SJCRH30 (cell line): ENCODE data around the gene CPED1. TPM values are rescaled to one million over a fixed set of nuclear protein-coding genes. Genes with fewer than 3 reads are reported as not detected.
A peak's percentile ranks its signal among the peaks of the same experiment; 100 is the strongest.
"Not testable (repeated sequence)": the region's sequence is repeated elsewhere in the genome, so short reads cannot be mapped to it uniquely, and the experiment has no call there.

Source experiments
- DNase-seq, 2 experiments: peaks; one replicate each; pipeline ENCODE4 v3.0.0-alpha.2; 2015 to 2020
- H3K27ac ChIP-seq: fragments of 250-450 bp; sonication (Bioruptor Pico); 2 replicates; pipeline ENCODE4 v1.5.1; 2020; ENCODE audit warnings: mild to moderate bottlenecking, moderate library complexity
- H3K27me3 ChIP-seq: fragments of 250-450 bp; sonication (Bioruptor Pico); 2 replicates; pipeline ENCODE4 v1.5.1; 2020; ENCODE audit warnings: mild to moderate bottlenecking, moderate library complexity
- H3K36me3 ChIP-seq: fragments of 250-450 bp; sonication (Bioruptor Pico); 2 replicates; pipeline ENCODE4 v1.5.1; 2020; ENCODE audit warnings: mild to moderate bottlenecking, moderate library complexity
- H3K4me1 ChIP-seq: fragments of 250-450 bp; sonication (Bioruptor Pico); 2 replicates; pipeline ENCODE4 v1.5.1; 2020; ENCODE audit warnings: mild to moderate bottlenecking, moderate library complexity
- H3K4me3 ChIP-seq: fragments of 250-450 bp; sonication (Bioruptor Pico); 2 replicates; pipeline ENCODE4 v1.5.1; 2020; ENCODE audit warnings: mild to moderate bottlenecking, moderate library complexity
- H3K9me3 ChIP-seq: fragments of 250-450 bp; sonication (Bioruptor Pico); replicated peaks from 2 replicates; pipeline ENCODE4 v1.5.1; 2020; ENCODE audit warnings: mild to moderate bottlenecking, moderate library complexity
- total RNA-seq: library from RNA; depleted of rRNA; stranded (reverse); fragments of >200 nt; shearing (Covaris generic); gene quantifications from 2 replicates; pipeline ENCODE4 v1.2.3, GENCODE V29; 2014

CPED1 gene
- total RNA-seq, 1 experiment from 2014 or later: 4.4 TPM

DNA sequence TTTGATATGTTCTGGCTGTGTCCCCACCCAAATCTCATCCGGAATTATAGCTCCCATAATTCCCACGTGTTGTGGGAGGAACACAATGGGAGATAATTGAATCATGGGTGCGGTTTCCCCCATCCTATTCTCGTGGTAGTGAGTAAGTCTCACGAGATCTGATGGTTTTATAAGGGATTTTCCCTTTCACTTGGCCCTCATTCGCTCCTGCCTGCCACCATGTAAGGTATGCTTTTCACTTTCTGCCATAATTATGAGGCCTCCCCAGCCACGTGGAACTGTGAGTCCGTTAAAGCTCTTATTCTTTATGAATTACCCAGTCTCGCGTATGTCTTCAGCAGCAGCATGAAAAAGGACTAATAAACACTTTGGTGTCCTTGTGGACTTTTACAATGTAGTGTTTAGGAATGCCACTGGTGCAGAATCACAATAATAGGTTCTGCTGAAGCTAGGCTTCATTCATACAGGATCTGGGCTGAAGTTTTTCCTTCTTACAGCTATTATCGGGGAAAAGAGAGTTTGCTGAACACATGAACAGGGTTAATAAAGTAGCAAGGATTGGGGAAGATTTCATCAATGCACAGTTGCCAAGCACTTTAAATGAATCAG is 74.3 kb downstream of the CPED1 start:
- no peaks in the 10 kb centered on the region; the same call in 1 of the 2 replicates for H3K4me1 ChIP-seq
- H3K27ac ChIP-seq: no peak overlapping the region
- no peaks in the 10 kb centered on the region for H3K9me3 ChIP-seq
- DNase-seq: no peak
- 0 out of 2 replicates have a peak, but pooled peaks cover 3% of the 10 kb centered on the region for H3K36me3 ChIP-seq
- no peak overlapping the region for H3K4me3 ChIP-seq
- no peaks in the 10 kb centered on the region for H3K27me3 ChIP-seq

DNA sequence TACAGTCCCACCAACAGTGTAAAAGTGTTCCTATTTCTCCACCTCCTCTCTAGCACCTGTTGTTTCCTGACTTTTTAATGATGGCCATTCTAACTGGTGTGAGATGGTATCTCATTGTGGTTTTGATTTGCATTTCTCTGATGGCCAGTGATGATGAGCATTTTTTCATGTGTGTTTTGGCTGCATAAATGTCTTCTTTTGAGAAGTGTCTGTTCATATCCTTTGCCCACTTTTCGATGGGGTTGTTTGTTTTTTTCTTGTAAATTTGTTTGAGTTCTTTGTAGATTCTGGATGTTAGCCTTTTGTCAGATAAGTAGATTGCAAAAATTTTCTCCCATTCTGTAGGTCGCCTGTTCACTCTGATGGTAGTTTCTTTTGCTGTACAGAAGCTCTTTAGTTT is 79.2 kb downstream of the CPED1 start:
- H3K36me3 ChIP-seq, H3K27me3 ChIP-seq, H3K4me3 ChIP-seq, H3K9me3 ChIP-seq, H3K27ac ChIP-seq, DNase-seq, H3K4me1 ChIP-seq: not testable (repeated sequence)

DNA sequence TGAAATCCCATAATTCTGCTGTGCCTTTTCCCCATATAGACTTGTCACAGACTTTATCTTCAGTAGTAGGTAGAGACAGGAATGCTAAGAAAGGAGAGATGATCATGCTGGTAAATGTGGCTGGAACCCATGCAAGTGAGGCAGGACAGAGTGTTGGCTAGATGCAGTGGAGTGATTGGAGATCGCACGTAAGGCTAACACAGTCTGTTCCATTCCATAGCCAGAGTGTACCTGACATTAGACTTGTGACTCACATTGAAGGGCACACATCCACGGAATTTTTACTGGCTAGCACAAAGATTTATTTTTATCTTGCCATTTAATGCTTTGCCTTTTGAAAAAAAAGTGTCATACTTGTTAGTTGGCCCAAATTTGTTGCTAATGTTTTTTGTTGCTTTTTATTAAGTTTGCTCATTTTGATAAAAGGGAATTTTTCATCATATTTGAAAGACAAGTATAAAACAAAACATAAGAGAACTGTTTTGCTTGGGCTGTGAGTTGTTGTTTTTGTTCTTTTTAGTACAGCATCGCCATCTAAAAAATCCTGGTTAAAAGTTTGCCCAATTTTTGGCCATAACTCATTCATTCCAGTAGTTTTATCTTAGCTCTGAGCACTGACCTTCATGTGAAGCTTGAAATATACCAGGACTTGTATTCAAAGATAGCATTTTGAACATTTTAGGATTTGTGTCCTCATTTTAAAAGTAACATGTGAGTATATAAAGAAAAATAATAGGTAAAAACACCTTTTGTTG is 81.0 kb downstream of the CPED1 start:
- Histone ChIP-seq H3K4me1 (no peaks in the 10 kb centered on the region; the same call in 1 of the 2 replicates), H3K27me3 (no peaks in the 10 kb centered on the region), H3K36me3 (0 out of 2 replicates have a peak, but pooled peaks cover 3% of the 10 kb centered on the region), H3K9me3 (no peaks in the 10 kb centered on the region), H3K4me3 (no peak overlapping the region), H3K27ac (no peak overlapping the region)
- DNase-seq: no peak

DNA sequence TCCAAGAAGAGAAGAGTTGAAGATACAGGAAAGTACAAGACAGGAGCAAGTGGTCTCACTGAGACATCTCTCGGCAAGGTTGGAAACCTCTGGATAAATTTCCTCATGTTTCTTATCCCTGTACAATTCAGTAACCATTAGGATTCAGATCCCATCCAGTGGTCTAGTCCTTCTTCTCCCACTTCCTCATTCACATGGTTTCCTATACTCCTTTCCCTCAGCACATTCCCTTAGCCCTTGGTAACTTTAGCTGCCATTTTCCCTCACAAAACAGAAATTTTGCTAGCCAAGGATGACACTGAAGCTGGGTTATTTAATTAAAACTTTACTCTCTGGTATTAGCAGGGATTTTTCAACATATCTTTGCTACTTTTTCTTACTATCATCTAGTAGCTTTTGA is 82.6 kb downstream of the CPED1 start:
- DNase-seq: no peak
- no peak overlapping the region for H3K27ac ChIP-seq
- H3K27me3 ChIP-seq: no peaks in the 10 kb centered on the region
- H3K9me3 ChIP-seq: no peaks in the 10 kb centered on the region
- H3K4me3 ChIP-seq: no peak overlapping the region
- peaks cover 1% of the 10 kb centered on the region; the same call in 1 of the 2 replicates for H3K4me1 ChIP-seq
- 0 out of 2 replicates have a peak, but pooled peaks cover 3% of the 10 kb centered on the region for H3K36me3 ChIP-seq

DNA sequence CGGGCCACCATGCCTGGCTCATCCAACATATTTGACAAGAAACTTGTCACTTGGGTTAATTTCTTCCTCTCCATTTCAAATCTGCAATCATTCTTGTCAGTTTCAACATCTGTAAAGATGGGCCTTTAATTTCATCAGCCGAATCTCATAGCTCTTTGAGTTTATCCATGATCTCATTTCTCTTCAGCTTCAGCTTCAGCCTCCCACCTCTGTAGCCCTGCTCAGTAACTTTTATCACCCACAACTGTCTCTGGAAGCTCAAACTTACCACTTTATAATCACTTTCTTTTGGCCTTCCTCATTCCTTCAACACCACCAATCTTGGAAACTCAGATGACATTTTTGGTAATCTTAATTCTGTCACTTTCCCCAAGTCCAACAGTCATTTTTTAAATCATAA is 83.2 kb downstream of the CPED1 start:
- no peak overlapping the region for H3K27ac ChIP-seq

DNA sequence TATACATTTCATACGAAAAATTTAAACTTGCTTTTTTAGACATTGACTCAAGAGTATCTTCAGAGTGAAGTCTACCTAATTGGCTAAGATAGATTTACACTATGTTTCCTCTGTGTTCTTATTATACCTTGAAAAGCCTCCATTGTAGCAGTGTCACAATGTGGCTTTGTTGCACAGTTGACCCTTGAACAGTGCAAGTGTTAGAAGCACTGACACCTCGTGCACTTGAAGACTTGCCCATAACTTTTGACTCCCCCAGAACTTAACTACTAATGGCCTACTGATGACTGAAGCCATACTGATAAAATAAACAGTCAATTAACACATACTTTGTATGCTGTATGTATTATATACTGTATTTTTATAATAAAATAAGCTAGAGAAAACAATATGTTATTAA is 84.3 kb downstream of the CPED1 start:
- H3K4me3 ChIP-seq: no peak overlapping the region
- DNase-seq: no peak
- no peaks in the 10 kb centered on the region for H3K36me3 ChIP-seq
- no peaks in the 10 kb centered on the region for H3K27me3 ChIP-seq
- H3K4me1 ChIP-seq: peaks cover 7% of the 10 kb centered on the region; the same call in 1 of the 2 replicates
- H3K9me3 ChIP-seq: no peaks in the 10 kb centered on the region
- H3K27ac ChIP-seq: no peak overlapping the region

More for the DNA sequence above, 83.2 kb downstream of the CPED1 start:
- Histone ChIP-seq H3K36me3 (no peaks in the 10 kb centered on the region), H3K4me3 (no peak overlapping the region), H3K9me3 (no peaks in the 10 kb centered on the region), H3K4me1 (peaks cover 7% of the 10 kb centered on the region; the same call in 1 of the 2 replicates), H3K27me3 (no peaks in the 10 kb centered on the region)
- no peak for DNase-seq

DNA sequence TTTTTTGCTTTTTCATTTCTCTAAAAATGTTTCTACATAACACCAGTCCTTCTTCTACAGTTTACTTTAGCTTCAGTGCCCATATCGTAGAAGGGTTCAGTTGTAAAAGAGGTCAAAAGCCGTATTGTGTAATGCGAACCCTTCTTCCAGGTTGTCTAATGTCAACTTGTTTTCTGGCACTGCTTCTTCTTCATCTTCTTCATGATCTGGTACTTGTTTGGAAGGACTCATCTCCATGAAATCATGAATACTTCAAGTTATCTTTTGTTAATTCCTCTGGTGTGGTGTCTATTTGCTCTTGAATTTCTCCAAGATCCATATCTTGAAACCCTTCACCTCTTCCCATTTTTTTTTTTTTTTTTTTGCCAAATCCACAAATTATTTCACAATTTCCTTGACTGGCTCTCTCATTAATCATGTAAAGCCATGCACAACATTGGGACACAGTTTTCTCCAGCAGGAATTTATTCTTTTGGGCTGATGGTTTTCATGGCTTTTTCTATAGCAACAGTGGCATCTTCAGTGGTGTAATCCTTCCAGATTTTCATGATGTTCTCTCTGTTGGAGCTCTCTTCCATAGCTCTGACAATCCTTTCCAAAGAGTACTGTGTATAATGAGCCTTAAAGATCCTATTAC is 85.1 kb downstream of the CPED1 start:
- peaks cover 7% of the 10 kb centered on the region; the same call in 1 of the 2 replicates for H3K4me1 ChIP-seq
- DNase-seq: no peak
- H3K27me3 ChIP-seq: no peaks in the 10 kb centered on the region
- H3K9me3 ChIP-seq: no peaks in the 10 kb centered on the region
- no peaks in the 10 kb centered on the region for H3K36me3 ChIP-seq
- no peak overlapping the region for H3K27ac ChIP-seq
- no peak overlapping the region for H3K4me3 ChIP-seq

DNA sequence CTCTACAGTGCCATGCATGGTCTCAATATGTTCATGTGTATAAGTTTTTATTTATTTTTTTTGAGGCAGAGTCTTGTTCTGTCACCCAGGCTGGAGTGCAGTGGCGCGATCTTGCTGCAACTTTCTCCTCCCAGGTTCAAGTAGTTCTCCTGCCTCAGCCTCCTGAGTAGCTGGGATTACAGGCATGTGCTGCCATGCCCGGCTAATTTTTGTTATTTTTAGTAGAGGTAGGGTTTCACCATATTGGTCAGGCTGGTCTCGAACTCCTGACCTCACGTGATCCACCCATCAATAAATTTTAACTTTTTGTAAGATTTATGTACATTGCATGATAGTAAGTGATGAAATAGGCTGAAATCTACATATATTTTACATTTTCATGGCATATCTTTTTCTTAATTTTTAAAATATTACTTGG is 86.9 kb downstream of the CPED1 start:
- H3K4me3 ChIP-seq, H3K27ac ChIP-seq, DNase-seq, H3K27me3 ChIP-seq, H3K36me3 ChIP-seq, H3K4me1 ChIP-seq, H3K9me3 ChIP-seq: not testable (repeated sequence)

DNA sequence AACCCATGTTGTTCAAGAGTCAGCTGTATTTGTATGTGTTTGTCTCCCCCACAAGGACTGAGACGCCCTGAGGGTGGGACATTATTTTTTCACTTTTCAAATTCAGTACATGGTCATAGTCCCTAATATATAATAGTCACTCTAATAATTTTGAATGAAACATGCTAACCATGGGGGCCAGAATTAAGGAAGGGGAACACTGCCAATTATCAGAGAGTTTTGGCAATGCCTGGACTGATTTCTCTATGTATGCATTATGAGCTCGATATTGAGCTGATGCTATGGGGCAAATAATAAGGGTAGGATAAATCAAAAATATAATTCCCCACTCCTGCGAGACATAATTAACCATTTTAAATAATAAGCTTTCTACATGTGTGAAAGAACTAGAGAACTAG is 87.4 kb downstream of the CPED1 start:
- no peak for DNase-seq
- no peak overlapping the region for H3K4me3 ChIP-seq
- H3K4me1 ChIP-seq: peaks cover 7% of the 10 kb centered on the region; the same call in 1 of the 2 replicates
- H3K27ac ChIP-seq: no peak overlapping the region
- no peaks in the 10 kb centered on the region for H3K9me3 ChIP-seq
- no peaks in the 10 kb centered on the region for H3K27me3 ChIP-seq
- H3K36me3 ChIP-seq: no peaks in the 10 kb centered on the region

DNA sequence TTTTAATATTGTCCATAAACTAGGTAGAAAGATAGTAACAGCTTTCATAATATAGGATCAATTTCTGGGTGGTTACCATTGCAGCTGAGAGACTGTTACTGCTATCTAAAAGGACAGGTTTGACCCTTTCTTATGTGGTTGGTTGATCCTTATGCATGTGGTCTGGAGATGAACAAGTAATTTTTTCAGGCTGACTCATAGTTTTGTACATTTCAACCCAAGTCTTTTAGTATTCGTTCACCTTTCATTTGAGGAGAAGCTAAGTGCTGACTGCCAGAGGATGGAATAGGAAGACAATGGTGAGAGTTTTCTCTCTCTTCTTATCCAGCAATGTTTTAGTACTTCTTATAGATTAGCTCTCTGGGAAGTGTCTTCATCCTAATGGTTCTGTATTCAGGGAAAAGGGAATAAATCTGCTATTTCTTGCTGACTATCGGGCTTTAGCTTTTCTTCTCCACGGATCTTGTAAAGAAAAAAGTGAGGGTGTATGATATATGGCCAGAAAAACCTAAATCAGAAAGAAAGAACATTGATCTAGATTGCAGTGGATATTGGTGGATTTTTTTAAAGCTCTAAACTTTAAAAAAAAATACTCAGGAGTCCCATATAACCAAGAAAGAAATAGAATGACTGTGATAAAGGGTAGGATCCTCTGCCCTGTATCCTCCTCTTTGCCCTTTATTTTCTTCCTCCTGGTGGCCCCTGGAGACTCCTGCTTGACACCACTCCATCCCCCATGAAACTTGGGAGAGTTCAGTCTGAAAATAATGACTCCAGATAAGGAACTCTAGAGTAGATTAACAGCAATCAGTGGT is 88.0 kb downstream of the CPED1 start:
- no peaks in the 10 kb centered on the region for H3K36me3 ChIP-seq
- no peaks in the 10 kb centered on the region for H3K27me3 ChIP-seq
- H3K4me3 ChIP-seq: no peak overlapping the region
- H3K4me1 ChIP-seq: peaks cover 8% of the 10 kb centered on the region
- H3K9me3 ChIP-seq: no peaks in the 10 kb centered on the region
- DNase-seq: peak in 1 of 2 experiments; percentile 36
- H3K27ac ChIP-seq: no peak overlapping the region

DNA sequence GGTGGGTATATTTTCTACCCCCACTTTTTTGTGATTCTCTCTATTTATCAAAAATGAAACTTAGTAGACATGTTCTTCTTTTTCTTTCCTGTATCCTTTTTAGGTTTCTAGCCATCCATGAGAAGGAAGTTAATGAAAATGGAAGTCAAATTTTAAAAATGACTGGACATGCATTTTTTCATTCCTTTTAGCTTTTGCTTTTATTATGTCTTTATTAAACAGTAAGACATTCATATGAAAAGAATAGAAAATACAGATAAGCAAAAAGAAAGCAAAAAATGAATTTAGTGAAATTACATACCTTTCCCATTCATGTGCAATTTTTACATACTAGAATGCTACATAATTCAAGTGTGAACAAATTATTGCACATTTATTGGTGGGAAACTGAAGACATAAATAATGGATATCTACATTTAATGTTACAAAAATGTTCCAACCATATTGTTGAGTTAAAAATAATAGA is 88.7 kb downstream of the CPED1 start:
- no peak for DNase-seq
- Histone ChIP-seq H3K4me3 (no peak overlapping the region), H3K36me3 (no peaks in the 10 kb centered on the region), H3K27ac (no peak overlapping the region), H3K4me1 (peaks cover 14% of the 10 kb centered on the region), H3K9me3 (no peaks in the 10 kb centered on the region), H3K27me3 (no peaks in the 10 kb centered on the region)

DNA sequence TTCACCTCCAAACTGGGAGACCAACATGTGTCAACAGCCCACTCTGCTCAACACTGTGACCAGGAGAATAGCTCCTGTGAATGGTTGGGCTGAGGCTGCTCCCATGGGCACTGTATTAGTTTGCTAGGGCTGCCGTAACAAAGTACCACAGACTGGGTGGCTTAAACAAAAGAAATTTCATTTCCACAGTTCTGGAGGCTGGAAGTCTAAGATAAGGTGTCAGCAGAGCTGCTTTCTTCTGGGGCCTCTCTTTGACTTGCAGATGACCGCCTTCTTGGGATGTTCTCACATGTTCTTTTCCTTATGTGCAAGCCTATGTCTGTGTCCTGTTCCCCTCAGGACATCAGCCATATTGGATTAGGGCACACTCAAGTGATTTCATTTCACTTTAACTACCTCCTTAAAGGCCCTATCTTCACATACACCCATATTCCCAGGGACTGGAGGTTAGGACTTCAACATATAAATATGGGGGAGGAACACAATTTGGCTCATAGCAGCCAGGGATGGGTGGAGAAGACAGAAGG is 90.3 kb downstream of the CPED1 start:
- DNase-seq: no peak
- Histone ChIP-seq H3K9me3 (no peaks in the 10 kb centered on the region), H3K4me3 (no peak overlapping the region), H3K27ac (no peak overlapping the region), H3K27me3 (no peaks in the 10 kb centered on the region), H3K4me1 (peaks cover 30% of the 10 kb centered on the region), H3K36me3 (no peaks in the 10 kb centered on the region)

DNA sequence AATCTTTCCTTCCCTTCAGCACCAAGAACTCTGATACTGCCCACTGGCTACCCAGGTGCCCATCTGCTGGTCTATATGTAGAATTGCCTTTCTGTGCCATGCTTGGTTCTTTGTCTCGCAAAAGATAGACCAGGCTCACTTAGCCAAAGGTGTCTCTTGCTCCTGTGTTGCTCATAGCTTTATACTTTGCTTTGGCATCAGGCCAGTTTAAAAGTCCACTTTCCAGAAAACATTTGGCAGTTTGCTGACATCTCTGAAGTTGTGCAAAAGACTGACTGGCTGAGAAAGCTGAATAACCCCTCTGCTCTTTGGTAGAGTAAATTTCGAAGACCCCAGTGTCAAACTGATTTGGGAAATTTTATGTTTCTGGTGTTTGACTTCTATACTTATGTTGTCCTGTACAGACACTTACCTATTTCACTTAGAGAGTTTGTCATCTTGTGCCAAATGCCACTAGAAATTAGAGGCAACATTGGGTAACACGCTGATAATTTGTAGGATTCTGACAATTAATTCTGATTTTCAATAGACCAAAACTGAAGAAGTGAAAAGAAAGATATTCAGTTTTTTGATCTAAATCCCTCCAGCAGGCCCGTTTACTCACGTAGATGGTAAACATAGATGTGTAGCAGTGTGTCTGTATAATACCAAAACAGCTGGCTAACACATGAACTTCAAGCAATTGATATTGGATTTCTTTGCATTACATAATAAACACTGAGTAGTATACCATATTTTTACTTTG is 91.1 kb downstream of the CPED1 start:
- no peak for DNase-seq
- peaks cover 38% of the 10 kb centered on the region for H3K4me1 ChIP-seq
- H3K36me3 ChIP-seq: no peaks in the 10 kb centered on the region
- H3K27me3 ChIP-seq: no peaks in the 10 kb centered on the region
- no peaks in the 10 kb centered on the region for H3K9me3 ChIP-seq
- no peak overlapping the region for H3K27ac ChIP-seq
- H3K4me3 ChIP-seq: no peak overlapping the region
